IPS-20b (cell line): ENCODE measurements around the gene ALOX15.
"Not testable (repeated sequence)": the region's sequence is repeated elsewhere in the genome, so short reads cannot be mapped to it uniquely, and the experiment has no call there.

Experiments
- H3K27ac ChIP-seq: one replicate; pipeline ENCODE4 v1.5.1; 2013; ENCODE audit warnings: low read length
- H3K27me3 ChIP-seq: 2 replicates; pipeline ENCODE4 v1.6.1; 2013; ENCODE audit warnings: mild to moderate bottlenecking, low read length, inconsistent platforms; ENCODE audit not compliant: insufficient read depth
- H3K36me3 ChIP-seq: 2 replicates; pipeline ENCODE4 v1.6.1; 2013; ENCODE audit warnings: low read depth, mild to moderate bottlenecking, inconsistent platforms, low read length, moderate library complexity; ENCODE audit not compliant: insufficient read depth
- H3K4me1 ChIP-seq: 2 replicates; pipeline ENCODE4 v1.6.1; 2013; ENCODE audit warnings: mild to moderate bottlenecking, control low read depth, inconsistent platforms, low read length, moderate library complexity; ENCODE audit not compliant: insufficient read depth
- H3K4me3 ChIP-seq: 2 replicates; pipeline ENCODE4 v1.5.1; 2013; ENCODE audit warnings: mild to moderate bottlenecking, low read length, inconsistent platforms
- H3K9ac ChIP-seq: 2 replicates; pipeline ENCODE4 v1.6.1; 2013; ENCODE audit warnings: low read depth, mild to moderate bottlenecking, inconsistent platforms, low read length, moderate library complexity
- H3K9me3 ChIP-seq: 2 replicates; pipeline ENCODE4 v1.6.1; 2013; ENCODE audit warnings: mild to moderate bottlenecking, low read depth, low read length, inconsistent platforms; ENCODE audit not compliant: insufficient read depth

The ALOX15 gene

DNA sequence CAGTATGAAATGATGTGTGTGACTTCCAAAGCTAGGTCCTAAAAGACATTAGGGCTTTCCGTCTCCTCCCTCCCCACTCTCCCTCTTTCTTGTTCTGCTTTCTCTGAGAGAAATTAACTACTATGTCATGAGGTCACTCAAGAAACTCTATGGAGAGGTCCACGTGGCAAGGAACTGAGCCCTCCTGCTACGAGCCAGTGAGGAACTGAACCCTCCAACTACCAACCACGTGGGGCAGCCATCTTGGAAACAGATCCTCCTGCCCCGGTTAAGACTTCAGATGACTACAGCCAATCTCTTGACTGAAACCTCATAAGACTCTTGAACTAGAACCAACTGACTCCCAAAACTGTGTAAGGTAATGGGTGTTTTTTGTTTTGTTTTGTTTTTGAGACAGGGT, 4.2 kb upstream of the ALOX15 start:
- Histone ChIP-seq H3K9me3 (no peaks in the 10 kb centered on the region), H3K36me3 (no peaks in the 10 kb centered on the region), H3K9ac (no peak overlapping the region), H3K27ac (no peak overlapping the region), H3K4me1 (peaks cover 6% of the 10 kb centered on the region; the same call in 1 of the 2 replicates), H3K27me3 (peaks cover 39% of the 10 kb centered on the region), H3K4me3 (no peak overlapping the region)

DNA sequence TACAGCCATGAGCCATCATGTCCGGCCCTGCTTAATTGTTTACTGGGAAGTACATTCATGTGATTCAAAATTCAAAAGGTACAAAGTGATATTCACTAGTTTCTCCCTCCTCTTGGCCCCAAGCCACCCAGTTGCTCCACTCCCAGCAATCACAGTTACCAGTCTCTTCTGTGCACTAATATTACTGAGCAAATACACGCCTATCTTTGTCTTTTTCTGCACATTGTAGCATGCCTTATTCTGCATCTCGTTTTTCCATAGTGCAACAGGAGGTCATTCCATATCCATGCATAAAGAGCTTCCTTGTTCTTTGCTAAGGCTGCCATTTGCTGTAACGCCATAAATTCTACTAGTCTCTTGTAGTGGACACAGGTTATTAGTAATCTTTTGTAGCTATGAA, 2.2 kb upstream of the ALOX15 start:
- H3K27ac ChIP-seq: no peak overlapping the region
- no peaks in the 10 kb centered on the region for H3K9me3 ChIP-seq
- peaks cover 55% of the 10 kb centered on the region for H3K27me3 ChIP-seq
- H3K9ac ChIP-seq: no peak overlapping the region
- no peak overlapping the region for H3K4me3 ChIP-seq
- H3K36me3 ChIP-seq: no peaks in the 10 kb centered on the region
- H3K4me1 ChIP-seq: peaks cover 9% of the 10 kb centered on the region

DNA sequence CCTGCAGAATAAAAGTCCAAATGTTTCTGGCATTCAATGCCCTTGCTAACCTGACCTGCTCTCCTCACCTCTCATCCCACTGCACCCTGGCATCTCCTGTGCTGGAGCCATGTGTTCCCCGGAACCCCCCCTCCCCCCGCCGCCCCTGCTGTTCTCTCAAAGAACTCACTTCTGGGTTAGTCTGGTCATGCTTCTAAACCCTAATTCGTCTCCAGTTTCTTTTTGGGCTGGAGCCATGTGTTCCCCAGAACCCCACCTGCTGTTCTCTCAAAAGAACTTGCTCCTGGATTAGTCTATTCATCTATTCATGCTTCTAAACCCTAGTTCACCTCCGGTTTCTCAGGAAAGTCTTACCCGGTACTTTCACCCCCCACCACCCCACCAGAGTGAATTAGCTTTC, 808 bp upstream of the ALOX15 start:
- Histone ChIP-seq H3K9ac (no peak overlapping the region), H3K4me3 (no peak overlapping the region; the same call in 1 of the 2 replicates), H3K4me1 (peaks cover 9% of the 10 kb centered on the region), H3K9me3 (no peaks in the 10 kb centered on the region), H3K27ac (no peak overlapping the region), H3K36me3 (no peaks in the 10 kb centered on the region), H3K27me3 (peaks cover 67% of the 10 kb centered on the region)

DNA sequence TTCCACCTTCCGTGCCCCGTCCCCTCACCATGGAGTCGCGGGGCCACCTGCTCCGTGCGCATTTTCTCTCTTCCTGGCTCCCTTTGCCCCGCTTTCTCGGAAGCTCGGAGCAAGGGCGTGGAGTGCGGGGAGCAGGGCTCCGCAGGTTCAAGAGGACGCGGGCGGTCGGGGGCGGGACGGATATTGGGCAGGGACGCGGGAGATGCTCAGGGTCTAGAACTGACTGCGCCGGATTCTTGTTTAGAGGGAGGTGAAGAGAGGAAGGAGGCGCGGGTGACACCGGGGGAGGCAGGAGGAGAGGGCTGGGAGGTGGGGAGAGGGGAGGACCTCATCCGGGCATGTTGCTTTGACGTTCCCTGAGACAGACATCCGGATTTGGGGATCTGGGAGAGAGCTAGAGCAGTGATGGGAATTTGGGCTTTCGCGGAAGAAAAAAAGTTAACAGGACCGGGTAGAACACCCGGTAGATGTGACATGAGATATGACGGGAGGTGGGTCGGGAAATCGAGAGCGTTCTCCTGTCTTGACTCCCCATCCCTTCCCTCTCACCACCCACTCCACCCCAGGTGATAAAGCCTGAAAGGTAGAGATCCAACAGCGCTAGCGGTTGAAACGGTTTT, 799 bp downstream of the ALOX15 start:
- Histone ChIP-seq H3K4me1 (peaks cover 12% of the 10 kb centered on the region), H3K4me3 (peak overlapping the region; percentile 59; the same call in 1 of the 2 replicates), H3K27me3 (peaks cover 83% of the 10 kb centered on the region)
- not testable (repeated sequence) for H3K9ac ChIP-seq, H3K36me3 ChIP-seq, H3K9me3 ChIP-seq, H3K27ac ChIP-seq

DNA sequence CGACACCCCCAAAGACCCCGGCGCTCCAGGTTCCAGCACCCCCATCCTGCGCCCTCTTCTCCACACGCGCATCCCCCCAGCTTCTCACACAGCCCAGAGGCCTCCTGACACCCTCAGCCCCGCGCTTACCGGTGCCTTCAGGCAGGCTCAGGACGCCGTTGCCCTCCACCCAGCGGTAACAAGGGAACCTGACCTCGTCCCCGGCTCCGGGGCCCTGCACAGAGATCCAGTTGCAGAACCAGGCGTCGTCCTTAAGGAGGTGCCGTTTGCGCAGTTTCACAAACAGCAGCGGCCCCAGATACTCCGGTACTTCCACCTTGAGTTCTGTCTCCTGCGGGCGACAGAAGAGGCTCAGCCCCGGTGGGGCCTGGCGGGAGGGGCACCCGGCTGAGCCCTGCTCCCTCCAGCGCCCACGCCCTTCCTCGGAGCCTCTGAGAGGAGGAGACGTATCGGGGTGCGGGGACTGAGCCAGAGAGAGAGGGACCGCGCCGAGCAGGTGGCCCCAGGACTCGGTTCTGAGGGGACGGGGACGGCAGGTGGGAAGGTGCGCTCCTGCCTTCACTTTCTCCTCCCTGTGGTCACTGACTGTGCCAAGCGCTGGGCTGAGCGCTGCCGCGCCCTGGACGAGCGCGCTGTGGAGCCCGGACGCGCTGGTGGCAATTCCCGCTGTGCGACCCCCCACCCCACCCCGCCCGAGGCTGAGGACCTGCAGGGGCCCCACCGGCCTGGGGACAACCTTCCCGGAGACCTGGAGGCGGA, 2.0 kb downstream of the ALOX15 start:
- Histone ChIP-seq H3K4me1 (peaks cover 17% of the 10 kb centered on the region), H3K27me3 (peaks cover 91% of the 10 kb centered on the region), H3K4me3 (peak overlapping the region; percentile 43; the same call in 1 of the 2 replicates)
- H3K9ac ChIP-seq, H3K27ac ChIP-seq, H3K9me3 ChIP-seq, H3K36me3 ChIP-seq: not testable (repeated sequence)

DNA sequence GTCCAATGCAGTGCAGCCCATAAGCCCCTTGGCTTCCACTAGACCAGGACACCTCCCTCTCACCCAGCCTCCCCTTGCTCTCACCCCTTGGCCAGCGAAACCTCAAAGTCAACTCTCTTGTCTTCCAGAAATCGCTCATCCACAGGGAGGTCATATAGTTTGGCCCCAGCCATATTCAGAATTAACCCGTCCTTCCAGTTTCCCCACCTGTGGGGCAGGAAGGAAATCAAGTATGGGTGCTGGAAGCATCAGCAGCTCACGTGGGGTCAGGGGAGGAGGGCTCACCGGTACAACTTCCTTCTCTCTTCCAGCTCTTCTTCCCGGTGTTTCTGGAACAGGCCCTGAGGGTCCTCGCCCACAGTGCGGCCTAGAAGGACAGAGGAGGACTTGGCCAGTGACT, 2.7 kb downstream of the ALOX15 start:
- 0 out of 2 replicates have a peak overlapping the region, but pooled peaks have one; percentile 43 for H3K4me3 ChIP-seq
- peaks cover 17% of the 10 kb centered on the region for H3K4me1 ChIP-seq
- peaks cover 84% of the 10 kb centered on the region for H3K27me3 ChIP-seq
- H3K9me3 ChIP-seq, H3K27ac ChIP-seq, H3K36me3 ChIP-seq, H3K9ac ChIP-seq: not testable (repeated sequence)

DNA sequence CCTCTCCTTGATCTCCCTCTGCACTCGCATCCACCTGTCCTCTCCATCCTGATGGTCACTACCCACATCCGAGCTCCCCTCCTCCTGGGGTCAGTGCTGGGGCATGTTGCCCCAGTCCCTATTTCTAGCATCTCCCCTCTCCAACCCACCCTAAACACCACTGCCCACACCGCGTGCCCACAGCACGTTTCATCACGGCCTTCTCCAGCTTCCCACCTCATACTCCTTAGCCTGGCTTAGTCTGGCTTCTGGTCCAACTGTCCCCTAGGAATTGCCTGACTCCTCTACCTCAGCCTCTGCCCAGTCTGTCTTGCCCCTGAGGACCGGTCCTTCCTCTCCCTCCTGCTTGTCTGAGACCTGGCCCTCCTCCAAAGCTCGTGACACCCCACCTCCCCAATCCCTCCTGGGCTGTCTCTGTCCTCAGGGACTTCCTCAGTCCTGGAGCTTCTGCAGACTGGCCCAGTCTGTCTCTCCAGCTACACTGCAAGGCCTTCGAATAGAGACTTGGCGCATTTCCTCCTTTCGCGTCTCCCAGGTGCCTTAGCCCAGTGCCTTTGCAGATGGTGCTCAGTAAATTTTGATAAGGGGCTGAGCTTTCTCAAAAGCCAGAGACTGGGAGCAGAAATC, 4.9 kb downstream of the ALOX15 start:
- no peak overlapping the region for H3K4me3 ChIP-seq
- peaks cover 17% of the 10 kb centered on the region for H3K4me1 ChIP-seq
- no peak overlapping the region for H3K9ac ChIP-seq
- no peaks in the 10 kb centered on the region for H3K9me3 ChIP-seq
- H3K36me3 ChIP-seq: no peaks in the 10 kb centered on the region
- H3K27me3 ChIP-seq: peaks cover 62% of the 10 kb centered on the region
- no peak overlapping the region for H3K27ac ChIP-seq

DNA sequence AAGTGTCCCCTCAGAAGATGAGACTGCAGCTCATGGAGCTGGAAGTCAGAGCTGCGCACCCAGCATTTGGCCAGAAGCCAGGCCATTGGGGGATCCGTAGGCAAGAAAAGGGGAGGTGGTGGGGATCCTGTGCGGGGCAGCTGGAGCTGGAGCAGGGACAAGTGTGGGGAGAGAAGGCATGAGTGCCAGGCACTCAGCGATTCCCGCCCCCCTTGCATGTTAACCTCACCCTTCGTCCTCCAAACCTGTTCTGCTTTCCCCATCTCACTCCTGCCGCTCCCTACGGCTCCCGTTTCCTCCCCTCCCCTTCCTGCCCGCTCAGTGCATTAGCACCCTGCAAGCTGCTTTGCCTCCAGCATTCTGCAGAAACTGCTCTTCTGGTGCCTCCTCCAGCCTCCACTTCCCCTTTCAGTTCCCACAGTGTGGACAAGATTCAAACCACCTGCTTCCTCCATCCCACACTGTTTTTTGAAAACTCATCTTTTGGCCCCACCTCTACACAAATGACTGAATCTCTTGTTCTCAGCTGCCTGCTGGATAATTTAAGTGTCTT, 5.6 kb downstream of the ALOX15 start:
- H3K4me1 ChIP-seq: peaks cover 16% of the 10 kb centered on the region

DNA sequence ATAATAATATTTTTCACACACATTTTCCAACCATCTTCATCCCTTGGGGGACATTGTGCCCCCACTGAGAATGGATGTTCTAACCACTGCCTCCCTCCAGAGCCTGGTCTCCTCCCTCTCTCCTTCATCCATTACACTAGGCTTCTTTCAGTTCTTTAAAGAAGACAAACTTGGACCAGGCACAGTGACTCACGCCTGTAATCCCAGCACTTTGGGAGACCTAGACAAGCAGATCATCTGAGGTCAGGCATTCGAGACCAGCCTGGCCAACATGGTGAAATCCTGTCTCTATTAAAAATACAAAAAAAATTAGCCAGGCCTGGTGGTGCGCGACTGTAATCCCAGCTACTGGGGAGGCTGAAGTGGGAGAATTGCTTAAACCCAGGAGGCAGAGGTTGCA, 6.5 kb downstream of the ALOX15 start:
- no peaks in the 10 kb centered on the region for H3K9me3 ChIP-seq
- no peaks in the 10 kb centered on the region for H3K36me3 ChIP-seq
- H3K4me3 ChIP-seq: no peak overlapping the region
- H3K27ac ChIP-seq: no peak overlapping the region
- H3K9ac ChIP-seq: no peak overlapping the region
- peaks cover 46% of the 10 kb centered on the region for H3K27me3 ChIP-seq
- H3K4me1 ChIP-seq: peaks cover 16% of the 10 kb centered on the region

More for the DNA sequence above, 5.6 kb downstream of the ALOX15 start:
- H3K27me3 ChIP-seq: peaks cover 55% of the 10 kb centered on the region
- no peak overlapping the region for H3K27ac ChIP-seq
- no peaks in the 10 kb centered on the region for H3K9me3 ChIP-seq
- H3K4me3 ChIP-seq: peak overlapping the region; percentile 39; the same call in 1 of the 2 replicates
- H3K9ac ChIP-seq: no peak overlapping the region
- H3K36me3 ChIP-seq: no peaks in the 10 kb centered on the region

DNA sequence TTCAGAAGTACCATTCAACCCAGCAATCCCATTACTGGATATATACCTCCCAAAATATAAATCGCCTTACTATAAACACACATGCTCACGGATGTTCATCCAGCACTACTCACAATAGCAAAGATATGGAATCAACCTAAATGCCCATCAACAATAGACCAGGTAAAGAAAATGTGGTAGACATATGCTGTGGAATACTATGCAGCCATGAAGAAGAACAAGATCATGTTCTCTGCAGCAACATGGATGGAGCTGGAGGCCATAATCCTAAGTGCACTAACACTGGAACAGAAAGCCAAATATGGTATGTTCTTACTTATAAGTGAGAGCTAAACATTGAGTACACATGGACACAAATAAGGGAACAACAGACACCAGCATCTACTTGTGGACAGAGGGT, 7.8 kb downstream of the ALOX15 start:
- H3K36me3 ChIP-seq: no peaks in the 10 kb centered on the region
- no peak overlapping the region for H3K27ac ChIP-seq
- H3K4me3 ChIP-seq: no peak overlapping the region
- peaks cover 13% of the 10 kb centered on the region for H3K4me1 ChIP-seq
- H3K27me3 ChIP-seq: peaks cover 36% of the 10 kb centered on the region
- no peak overlapping the region for H3K9ac ChIP-seq
- no peaks in the 10 kb centered on the region for H3K9me3 ChIP-seq

DNA sequence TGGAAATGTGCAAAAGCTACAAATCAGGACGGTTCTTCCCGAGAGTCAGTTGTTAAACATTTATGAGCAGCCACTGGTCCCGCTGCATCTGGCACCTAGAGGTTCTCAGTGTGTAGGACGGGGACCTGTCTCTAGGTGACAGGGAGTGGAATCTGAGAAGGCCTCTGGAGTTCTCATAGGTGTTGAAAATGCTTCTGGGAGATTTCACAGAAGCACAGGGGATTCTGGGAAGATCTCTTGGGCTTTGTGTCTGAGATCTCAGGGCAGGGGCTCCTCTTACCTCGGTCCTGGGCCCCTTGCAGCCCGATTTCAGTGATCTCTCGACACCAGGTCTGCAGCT, 8.9 kb downstream of the ALOX15 start:
- Histone ChIP-seq H3K9me3 (no peaks in the 10 kb centered on the region), H3K27ac (no peak overlapping the region), H3K4me1 (peaks cover 13% of the 10 kb centered on the region; the same call in 1 of the 2 replicates), H3K27me3 (peaks cover 26% of the 10 kb centered on the region), H3K36me3 (no peaks in the 10 kb centered on the region), H3K9ac (no peak overlapping the region), H3K4me3 (no peak overlapping the region)
